Liver (tissue), 9 donors: ENCODE measurements around the gene DMRTA2. TPM values are rescaled to one million over a fixed set of nuclear protein-coding genes. Genes with fewer than 3 reads are reported as not detected.

ENCODE experiments used
- DNase-seq: peaks from one replicate; pipeline ENCODE4 v3.0.0-alpha.2; 2017; ENCODE audit warnings: low spot score
- H3K27ac ChIP-seq, 2 donors: one replicate each; pipeline ENCODE4 v1.7.0; 2013; ENCODE audit warnings: inconsistent platforms in 2 of 2, low read length in 2 of 2, control low read depth in 1 of 2, low read depth in 1 of 2, mild to moderate bottlenecking in 1 of 2
- H3K27me3 ChIP-seq, 4 donors: one replicate each; pipeline versions ENCODE4 v1.6.1 to v1.7.0; 2013; ENCODE audit warnings: low read length in 3 of 4, inconsistent platforms in 1 of 4, mild to moderate bottlenecking in 1 of 4, moderate library complexity in 1 of 4; ENCODE audit not compliant: control insufficient read depth in 4 of 4, insufficient read depth in 4 of 4
- H3K36me3 ChIP-seq, 4 donors: one replicate each; pipeline versions ENCODE4 v1.6.1 to v1.7.0; 2013; ENCODE audit warnings: low read length in 3 of 4, mild to moderate bottlenecking in 3 of 4, low read depth in 1 of 4, moderate library complexity in 1 of 4; ENCODE audit not compliant: control insufficient read depth in 4 of 4, insufficient read depth in 3 of 4
- H3K4me1 ChIP-seq, 4 donors: one replicate each; pipeline versions ENCODE4 v1.6.1 to v1.7.0; 2013; ENCODE audit warnings: low read length in 3 of 4, mild to moderate bottlenecking in 3 of 4, moderate library complexity in 1 of 4; ENCODE audit not compliant: control insufficient read depth in 4 of 4, insufficient read depth in 4 of 4
- H3K4me3 ChIP-seq, 3 donors: one replicate each; pipeline versions ENCODE4 v1.6.1 to v1.7.0; 2013; ENCODE audit warnings: low read length in 3 of 3, control low read depth in 1 of 3, low read depth in 1 of 3, mild to moderate bottlenecking in 1 of 3
- H3K9ac ChIP-seq, 2 donors: one replicate each; pipeline ENCODE4 v1.7.0; 2013; ENCODE audit warnings: low read length in 2 of 2, mild to moderate bottlenecking in 2 of 2, moderate library complexity in 2 of 2, control low read depth in 1 of 2, low read depth in 1 of 2
- H3K9me3 ChIP-seq, 4 donors: one replicate each; pipeline versions ENCODE4 v1.6.1 to v1.7.0; 2013; ENCODE audit warnings: low read length in 3 of 4; ENCODE audit not compliant: control insufficient read depth in 4 of 4
- EGR1 ChIP-seq, 2 donors: IDR thresholded peaks; 2 replicates each; pipeline ENCODE4 v1.6.1; 2016 to 2018; ENCODE audit warnings: antibody characterized with exemption in 2 of 2, low read depth in 2 of 2
- FOXA1 ChIP-seq: IDR thresholded peaks from 2 replicates; pipeline ENCODE4 v1.6.1; 2016; ENCODE audit warnings: antibody characterized with exemption
- GABPA ChIP-seq, 2 donors: IDR thresholded peaks in 1 of 2; conservative IDR thresholded peaks in 1 of 2; 2 replicates each; pipeline ENCODE4 v1.6.1; 2016; ENCODE audit warnings: antibody characterized with exemption in 2 of 2, mild to moderate bottlenecking in 1 of 2, moderate library complexity in 1 of 2
- HNF4A ChIP-seq, 2 donors: conservative IDR thresholded peaks; 2 replicates each; pipeline ENCODE4 v1.6.1; 2016; ENCODE audit warnings: antibody characterized with exemption in 2 of 2, mild to moderate bottlenecking in 2 of 2
- JUND ChIP-seq, 2 donors: IDR thresholded peaks; 2 replicates each; pipeline ENCODE4 v1.6.1; 2016; ENCODE audit warnings: antibody characterized with exemption in 2 of 2
- NR2F2 ChIP-seq: IDR thresholded peaks from 2 replicates; pipeline ENCODE4 v1.6.1; 2016; ENCODE audit warnings: antibody characterized with exemption
- RAD21 ChIP-seq, 2 donors: IDR thresholded peaks; 2 replicates each; pipeline ENCODE4 v1.6.1; 2016; ENCODE audit warnings: antibody characterized with exemption in 2 of 2, mild to moderate bottlenecking in 2 of 2
- RXRA ChIP-seq, 2 donors: IDR thresholded peaks; 2 replicates each; pipeline ENCODE4 v1.6.1; 2017 to 2018; ENCODE audit warnings: antibody characterized with exemption in 2 of 2, mild to moderate bottlenecking in 1 of 2
- SP1 ChIP-seq: IDR thresholded peaks from 2 replicates; pipeline ENCODE4 v1.6.1; 2018; ENCODE audit warnings: antibody characterized with exemption, mild to moderate bottlenecking
- TAF1 ChIP-seq: conservative IDR thresholded peaks from 2 replicates; pipeline ENCODE4 v1.6.1; 2016; ENCODE audit warnings: antibody characterized with exemption, mild to moderate bottlenecking
- YY1 ChIP-seq: IDR thresholded peaks from 2 replicates; pipeline ENCODE4 v1.6.1; 2016; ENCODE audit warnings: antibody characterized with exemption, mild to moderate bottlenecking
- WGBS: extraction: QIAGEN DNeasy Blood & Tissue Kit; methylation state at CpG from one replicate; pipeline ENCODE4 v1.1.7; 2013; 5-methylcytosine and 5-hydroxymethylcytosine counted together
- polyA plus RNA-seq, 2 donors: library from polyadenylated mRNA; stranded (reverse) in 1 of 2; unstranded in 1 of 2; fragments of 200-250 nt in 1 of 2; fragments of >200 nt in 1 of 2; fragmentation: Nextera tagmentation in 1 of 2; extraction: Ambion mirVana in 1 of 2; gene quantifications; one replicate each; pipeline versions ENCODE4 v1.2.1 to v1.2.3, GENCODE V29; 2013 to 2015
- total RNA-seq, 2 donors: library from RNA; depleted of rRNA; stranded (reverse); fragments of >200 nt; gene quantifications; one replicate each; pipeline ENCODE4 v1.2.3, GENCODE V29; 2014
- TF ChIP-seq, protein P1 (sequence below): IDR thresholded peaks from 2 replicates; pipeline ENCODE4 v1.6.1; 2016; ENCODE audit warnings: antibody characterized with exemption
- TF ChIP-seq, protein P2 (sequence below): IDR thresholded peaks from 2 replicates; pipeline ENCODE4 v1.6.1; 2016; ENCODE audit warnings: antibody characterized with exemption, mild to moderate bottlenecking
- TF ChIP-seq, protein P3 (sequence below): fragments of 150-350 bp; IDR thresholded peaks from 2 replicates; pipeline ENCODE4 v1.5.1; 2017; ENCODE audit warnings: improper control_type of control experiment, low read depth, low read length; ENCODE audit not compliant: missing input control
- TF ChIP-seq, protein P4 (sequence below): IDR thresholded peaks from 2 replicates; pipeline ENCODE4 v1.6.1; 2016; ENCODE audit warnings: antibody characterized with exemption
- donor health status: healthy.
- donor health status: healthy.
- donor health status: healthy.
- donor health status: healthy.
- donor health status: healthy.

The DMRTA2 gene
- total and polyA plus RNA-seq, 4 donors, result not detected

DNA sequence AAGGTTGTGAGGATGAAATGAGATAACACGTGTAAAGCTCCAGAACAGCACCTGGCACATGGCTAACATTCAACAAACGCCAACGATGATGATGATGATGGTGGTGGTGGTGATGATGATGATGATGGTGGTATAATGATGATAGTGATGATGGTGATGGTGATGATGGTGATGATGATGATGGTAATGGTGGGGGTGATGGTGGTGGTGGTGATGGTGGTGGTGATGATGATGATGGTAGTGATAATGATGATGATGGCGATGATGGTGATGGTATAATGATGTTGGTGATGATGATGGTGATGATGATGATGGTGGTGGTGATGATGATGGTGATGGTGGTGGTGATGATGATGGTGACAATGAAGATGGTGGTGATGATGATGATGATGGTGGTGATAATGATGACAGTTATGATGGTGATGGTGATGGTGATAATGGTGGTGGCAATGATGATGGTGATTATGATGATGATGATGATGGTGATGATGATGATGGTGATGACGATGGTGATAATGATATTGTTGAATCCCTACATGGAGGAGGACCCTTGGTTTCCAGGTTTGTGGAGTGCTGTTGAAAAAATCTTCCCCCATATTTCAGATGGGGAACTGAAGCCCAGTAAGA lies 54.1 kb downstream of the DMRTA2 start:
- Histone ChIP-seq H3K27me3 (peaks cover 0 to 8% (median 0%) of the 10 kb centered on the region in 4 donors), H3K4me1 (peaks cover 0 to 3% (median 0%) of the 10 kb centered on the region in 4 donors), H3K36me3 (no peaks in the 10 kb centered on the region), H3K27ac (no peak overlapping the region), H3K4me3 (no peak overlapping the region), H3K9ac (no peak overlapping the region), H3K9me3 (no peaks in the 10 kb centered on the region)
- DNase-seq, result no peak
- TF ChIP-seq NR2F2 (no peak), RAD21 (IDR thresholded peaks at IDR 0.05) (no peak), HNF4A (conservative IDR thresholded peaks at IDR 0.05) (no peak), FOXA1 (no peak), TAF1 (no peak), GABPA (IDR thresholded peaks at IDR 0.05 in 1 of 2, conservative IDR thresholded peaks at IDR 0.05 in 1 of 2) (no peak), YY1 (no peak), EGR1 (IDR thresholded peaks at IDR 0.05; ENCODE audit: low read depth in 2 of 2) (no peak), RXRA (IDR thresholded peaks at IDR 0.05) (no peak), SP1 (no peak), JUND (IDR thresholded peaks at IDR 0.05) (no peak)
- TF ChIP-seq, protein P1, sequence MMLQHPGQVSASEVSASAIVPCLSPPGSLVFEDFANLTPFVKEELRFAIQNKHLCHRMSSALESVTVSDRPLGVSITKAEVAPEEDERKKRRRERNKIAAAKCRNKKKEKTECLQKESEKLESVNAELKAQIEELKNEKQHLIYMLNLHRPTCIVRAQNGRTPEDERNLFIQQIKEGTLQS, result no peak
- TF ChIP-seq, protein P2, sequence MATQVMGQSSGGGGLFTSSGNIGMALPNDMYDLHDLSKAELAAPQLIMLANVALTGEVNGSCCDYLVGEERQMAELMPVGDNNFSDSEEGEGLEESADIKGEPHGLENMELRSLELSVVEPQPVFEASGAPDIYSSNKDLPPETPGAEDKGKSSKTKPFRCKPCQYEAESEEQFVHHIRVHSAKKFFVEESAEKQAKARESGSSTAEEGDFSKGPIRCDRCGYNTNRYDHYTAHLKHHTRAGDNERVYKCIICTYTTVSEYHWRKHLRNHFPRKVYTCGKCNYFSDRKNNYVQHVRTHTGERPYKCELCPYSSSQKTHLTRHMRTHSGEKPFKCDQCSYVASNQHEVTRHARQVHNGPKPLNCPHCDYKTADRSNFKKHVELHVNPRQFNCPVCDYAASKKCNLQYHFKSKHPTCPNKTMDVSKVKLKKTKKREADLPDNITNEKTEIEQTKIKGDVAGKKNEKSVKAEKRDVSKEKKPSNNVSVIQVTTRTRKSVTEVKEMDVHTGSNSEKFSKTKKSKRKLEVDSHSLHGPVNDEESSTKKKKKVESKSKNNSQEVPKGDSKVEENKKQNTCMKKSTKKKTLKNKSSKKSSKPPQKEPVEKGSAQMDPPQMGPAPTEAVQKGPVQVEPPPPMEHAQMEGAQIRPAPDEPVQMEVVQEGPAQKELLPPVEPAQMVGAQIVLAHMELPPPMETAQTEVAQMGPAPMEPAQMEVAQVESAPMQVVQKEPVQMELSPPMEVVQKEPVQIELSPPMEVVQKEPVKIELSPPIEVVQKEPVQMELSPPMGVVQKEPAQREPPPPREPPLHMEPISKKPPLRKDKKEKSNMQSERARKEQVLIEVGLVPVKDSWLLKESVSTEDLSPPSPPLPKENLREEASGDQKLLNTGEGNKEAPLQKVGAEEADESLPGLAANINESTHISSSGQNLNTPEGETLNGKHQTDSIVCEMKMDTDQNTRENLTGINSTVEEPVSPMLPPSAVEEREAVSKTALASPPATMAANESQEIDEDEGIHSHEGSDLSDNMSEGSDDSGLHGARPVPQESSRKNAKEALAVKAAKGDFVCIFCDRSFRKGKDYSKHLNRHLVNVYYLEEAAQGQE, result no peak
- TF ChIP-seq, protein P3, sequence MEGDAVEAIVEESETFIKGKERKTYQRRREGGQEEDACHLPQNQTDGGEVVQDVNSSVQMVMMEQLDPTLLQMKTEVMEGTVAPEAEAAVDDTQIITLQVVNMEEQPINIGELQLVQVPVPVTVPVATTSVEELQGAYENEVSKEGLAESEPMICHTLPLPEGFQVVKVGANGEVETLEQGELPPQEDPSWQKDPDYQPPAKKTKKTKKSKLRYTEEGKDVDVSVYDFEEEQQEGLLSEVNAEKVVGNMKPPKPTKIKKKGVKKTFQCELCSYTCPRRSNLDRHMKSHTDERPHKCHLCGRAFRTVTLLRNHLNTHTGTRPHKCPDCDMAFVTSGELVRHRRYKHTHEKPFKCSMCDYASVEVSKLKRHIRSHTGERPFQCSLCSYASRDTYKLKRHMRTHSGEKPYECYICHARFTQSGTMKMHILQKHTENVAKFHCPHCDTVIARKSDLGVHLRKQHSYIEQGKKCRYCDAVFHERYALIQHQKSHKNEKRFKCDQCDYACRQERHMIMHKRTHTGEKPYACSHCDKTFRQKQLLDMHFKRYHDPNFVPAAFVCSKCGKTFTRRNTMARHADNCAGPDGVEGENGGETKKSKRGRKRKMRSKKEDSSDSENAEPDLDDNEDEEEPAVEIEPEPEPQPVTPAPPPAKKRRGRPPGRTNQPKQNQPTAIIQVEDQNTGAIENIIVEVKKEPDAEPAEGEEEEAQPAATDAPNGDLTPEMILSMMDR, result no peak
- TF ChIP-seq, protein P4, sequence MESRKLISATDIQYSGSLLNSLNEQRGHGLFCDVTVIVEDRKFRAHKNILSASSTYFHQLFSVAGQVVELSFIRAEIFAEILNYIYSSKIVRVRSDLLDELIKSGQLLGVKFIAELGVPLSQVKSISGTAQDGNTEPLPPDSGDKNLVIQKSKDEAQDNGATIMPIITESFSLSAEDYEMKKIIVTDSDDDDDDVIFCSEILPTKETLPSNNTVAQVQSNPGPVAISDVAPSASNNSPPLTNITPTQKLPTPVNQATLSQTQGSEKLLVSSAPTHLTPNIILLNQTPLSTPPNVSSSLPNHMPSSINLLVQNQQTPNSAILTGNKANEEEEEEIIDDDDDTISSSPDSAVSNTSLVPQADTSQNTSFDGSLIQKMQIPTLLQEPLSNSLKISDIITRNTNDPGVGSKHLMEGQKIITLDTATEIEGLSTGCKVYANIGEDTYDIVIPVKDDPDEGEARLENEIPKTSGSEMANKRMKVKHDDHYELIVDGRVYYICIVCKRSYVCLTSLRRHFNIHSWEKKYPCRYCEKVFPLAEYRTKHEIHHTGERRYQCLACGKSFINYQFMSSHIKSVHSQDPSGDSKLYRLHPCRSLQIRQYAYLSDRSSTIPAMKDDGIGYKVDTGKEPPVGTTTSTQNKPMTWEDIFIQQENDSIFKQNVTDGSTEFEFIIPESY, result no peak
- 70% methylated on average over 5 of the region's 5 CpGs for WGBS
